ENCODE measurements around the gene DEAF1. TPM values are rescaled to one million over a fixed set of nuclear protein-coding genes. Genes with fewer than 3 reads are reported as not detected.

Gene DEAF1
- total and polyA plus RNA-seq, 2 experiments from 2014 or later: 42.6 to 47.8 TPM

DNA sequence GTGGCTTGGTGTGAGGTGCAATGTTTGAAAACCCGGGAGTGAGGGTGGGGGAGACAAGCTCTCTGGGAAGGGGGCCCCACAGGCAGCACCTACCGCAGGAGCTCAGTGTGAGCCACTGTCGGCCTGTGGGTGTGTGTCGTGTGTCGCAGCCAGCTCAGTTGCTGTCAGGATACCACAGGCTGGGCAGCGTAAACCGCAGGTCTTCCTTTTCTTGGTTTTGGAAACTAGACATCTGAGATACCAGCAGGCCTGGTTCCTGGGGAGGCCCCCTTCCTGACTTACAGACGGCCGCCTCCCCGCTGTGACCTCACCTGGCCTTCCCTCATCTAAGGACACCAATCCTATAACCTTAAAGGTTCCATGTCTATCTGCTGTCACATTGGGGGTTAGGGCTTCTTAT is 98.6 kb downstream of the DEAF1 start:
- Histone ChIP-seq H3K79me2 (replicated peaks; ENCODE audit: insufficient read depth) (peaks cover 5% of the 10 kb centered on the region; the same call in 1 of the 2 replicates), H2AFZ (no peak overlapping the region), H3K9me2 (ENCODE audit: insufficient read depth) (no peaks in the 10 kb centered on the region), H3K4me1 (ENCODE audit: insufficient read depth) (no peaks in the 10 kb centered on the region), H3K27ac (ENCODE audit: low read depth) (peak overlapping the region; percentile 55; the same call in 1 of the 2 replicates), H4K20me1 (replicated peaks; ENCODE audit: insufficient read depth) (peaks cover 24% of the 10 kb centered on the region; the same call in 1 of the 2 replicates), H3K4me2 (no peak overlapping the region), H3F3A (replicated peaks; ENCODE audit: low read depth) (peaks cover 11% of the 10 kb centered on the region; the same call in 1 of the 2 replicates), H3K27me3 (ENCODE audit: insufficient read depth) (no peaks in the 10 kb centered on the region), H3K4me3 (no peak overlapping the region), H3K36me3 (ENCODE audit: insufficient read depth) (peaks cover 25% of the 10 kb centered on the region)
- Mint-ChIP-seq H3K36me3 (ENCODE audit: low read depth) (peaks cover 71% of the 10 kb centered on the region), H3K4me1 (no peaks in the 10 kb centered on the region), H3K4me3 (no peak overlapping the region; the same call in 2 of the 3 replicates), H3K27me3 (ENCODE audit: insufficient read depth, low read depth, poor library complexity) (peaks cover 13% of the 10 kb centered on the region), H3K27ac (no peak overlapping the region), H3K9me3 (no peaks in the 10 kb centered on the region; the same call in 1 of the 3 replicates)
- no peak for ATAC-seq
- no peak for TF ChIP-seq EZH2phosphoT487 (IDR thresholded peaks at IDR 0.05; ENCODE audit: unreplicated experiment)
- no peak for TF ChIP-seq ZNF114 (CRISPR knock-in tag; IDR thresholded peaks at IDR 0.05)
- no peak for TF ChIP-seq ZNF331 (CRISPR knock-in tag; IDR thresholded peaks at IDR 0.05; ENCODE audit: low read depth)
- no peak for TF ChIP-seq NANOG (IDR thresholded peaks at IDR 0.05; ENCODE audit: borderline replicate concordance)
- TF ChIP-seq STAT1 (IDR thresholded peaks at IDR 0.05; ENCODE audit: unreplicated experiment): no peak
- TF ChIP-seq JUNB (IDR thresholded peaks at IDR 0.05; ENCODE audit: unreplicated experiment): no peak
- TF ChIP-seq CREB1 (CRISPR knock-in tag; IDR thresholded peaks at IDR 0.05; ENCODE audit: low read depth): no peak
- TF ChIP-seq POLR2AphosphoS5 (IDR thresholded peaks at IDR 0.05; ENCODE audit: low read depth): no peak
- TF ChIP-seq, protein P1, sequence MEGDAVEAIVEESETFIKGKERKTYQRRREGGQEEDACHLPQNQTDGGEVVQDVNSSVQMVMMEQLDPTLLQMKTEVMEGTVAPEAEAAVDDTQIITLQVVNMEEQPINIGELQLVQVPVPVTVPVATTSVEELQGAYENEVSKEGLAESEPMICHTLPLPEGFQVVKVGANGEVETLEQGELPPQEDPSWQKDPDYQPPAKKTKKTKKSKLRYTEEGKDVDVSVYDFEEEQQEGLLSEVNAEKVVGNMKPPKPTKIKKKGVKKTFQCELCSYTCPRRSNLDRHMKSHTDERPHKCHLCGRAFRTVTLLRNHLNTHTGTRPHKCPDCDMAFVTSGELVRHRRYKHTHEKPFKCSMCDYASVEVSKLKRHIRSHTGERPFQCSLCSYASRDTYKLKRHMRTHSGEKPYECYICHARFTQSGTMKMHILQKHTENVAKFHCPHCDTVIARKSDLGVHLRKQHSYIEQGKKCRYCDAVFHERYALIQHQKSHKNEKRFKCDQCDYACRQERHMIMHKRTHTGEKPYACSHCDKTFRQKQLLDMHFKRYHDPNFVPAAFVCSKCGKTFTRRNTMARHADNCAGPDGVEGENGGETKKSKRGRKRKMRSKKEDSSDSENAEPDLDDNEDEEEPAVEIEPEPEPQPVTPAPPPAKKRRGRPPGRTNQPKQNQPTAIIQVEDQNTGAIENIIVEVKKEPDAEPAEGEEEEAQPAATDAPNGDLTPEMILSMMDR (conservative IDR thresholded peaks at IDR 0.05; ENCODE audit: low read depth in 2 of 2): no peak
- TF ChIP-seq, protein P2, sequence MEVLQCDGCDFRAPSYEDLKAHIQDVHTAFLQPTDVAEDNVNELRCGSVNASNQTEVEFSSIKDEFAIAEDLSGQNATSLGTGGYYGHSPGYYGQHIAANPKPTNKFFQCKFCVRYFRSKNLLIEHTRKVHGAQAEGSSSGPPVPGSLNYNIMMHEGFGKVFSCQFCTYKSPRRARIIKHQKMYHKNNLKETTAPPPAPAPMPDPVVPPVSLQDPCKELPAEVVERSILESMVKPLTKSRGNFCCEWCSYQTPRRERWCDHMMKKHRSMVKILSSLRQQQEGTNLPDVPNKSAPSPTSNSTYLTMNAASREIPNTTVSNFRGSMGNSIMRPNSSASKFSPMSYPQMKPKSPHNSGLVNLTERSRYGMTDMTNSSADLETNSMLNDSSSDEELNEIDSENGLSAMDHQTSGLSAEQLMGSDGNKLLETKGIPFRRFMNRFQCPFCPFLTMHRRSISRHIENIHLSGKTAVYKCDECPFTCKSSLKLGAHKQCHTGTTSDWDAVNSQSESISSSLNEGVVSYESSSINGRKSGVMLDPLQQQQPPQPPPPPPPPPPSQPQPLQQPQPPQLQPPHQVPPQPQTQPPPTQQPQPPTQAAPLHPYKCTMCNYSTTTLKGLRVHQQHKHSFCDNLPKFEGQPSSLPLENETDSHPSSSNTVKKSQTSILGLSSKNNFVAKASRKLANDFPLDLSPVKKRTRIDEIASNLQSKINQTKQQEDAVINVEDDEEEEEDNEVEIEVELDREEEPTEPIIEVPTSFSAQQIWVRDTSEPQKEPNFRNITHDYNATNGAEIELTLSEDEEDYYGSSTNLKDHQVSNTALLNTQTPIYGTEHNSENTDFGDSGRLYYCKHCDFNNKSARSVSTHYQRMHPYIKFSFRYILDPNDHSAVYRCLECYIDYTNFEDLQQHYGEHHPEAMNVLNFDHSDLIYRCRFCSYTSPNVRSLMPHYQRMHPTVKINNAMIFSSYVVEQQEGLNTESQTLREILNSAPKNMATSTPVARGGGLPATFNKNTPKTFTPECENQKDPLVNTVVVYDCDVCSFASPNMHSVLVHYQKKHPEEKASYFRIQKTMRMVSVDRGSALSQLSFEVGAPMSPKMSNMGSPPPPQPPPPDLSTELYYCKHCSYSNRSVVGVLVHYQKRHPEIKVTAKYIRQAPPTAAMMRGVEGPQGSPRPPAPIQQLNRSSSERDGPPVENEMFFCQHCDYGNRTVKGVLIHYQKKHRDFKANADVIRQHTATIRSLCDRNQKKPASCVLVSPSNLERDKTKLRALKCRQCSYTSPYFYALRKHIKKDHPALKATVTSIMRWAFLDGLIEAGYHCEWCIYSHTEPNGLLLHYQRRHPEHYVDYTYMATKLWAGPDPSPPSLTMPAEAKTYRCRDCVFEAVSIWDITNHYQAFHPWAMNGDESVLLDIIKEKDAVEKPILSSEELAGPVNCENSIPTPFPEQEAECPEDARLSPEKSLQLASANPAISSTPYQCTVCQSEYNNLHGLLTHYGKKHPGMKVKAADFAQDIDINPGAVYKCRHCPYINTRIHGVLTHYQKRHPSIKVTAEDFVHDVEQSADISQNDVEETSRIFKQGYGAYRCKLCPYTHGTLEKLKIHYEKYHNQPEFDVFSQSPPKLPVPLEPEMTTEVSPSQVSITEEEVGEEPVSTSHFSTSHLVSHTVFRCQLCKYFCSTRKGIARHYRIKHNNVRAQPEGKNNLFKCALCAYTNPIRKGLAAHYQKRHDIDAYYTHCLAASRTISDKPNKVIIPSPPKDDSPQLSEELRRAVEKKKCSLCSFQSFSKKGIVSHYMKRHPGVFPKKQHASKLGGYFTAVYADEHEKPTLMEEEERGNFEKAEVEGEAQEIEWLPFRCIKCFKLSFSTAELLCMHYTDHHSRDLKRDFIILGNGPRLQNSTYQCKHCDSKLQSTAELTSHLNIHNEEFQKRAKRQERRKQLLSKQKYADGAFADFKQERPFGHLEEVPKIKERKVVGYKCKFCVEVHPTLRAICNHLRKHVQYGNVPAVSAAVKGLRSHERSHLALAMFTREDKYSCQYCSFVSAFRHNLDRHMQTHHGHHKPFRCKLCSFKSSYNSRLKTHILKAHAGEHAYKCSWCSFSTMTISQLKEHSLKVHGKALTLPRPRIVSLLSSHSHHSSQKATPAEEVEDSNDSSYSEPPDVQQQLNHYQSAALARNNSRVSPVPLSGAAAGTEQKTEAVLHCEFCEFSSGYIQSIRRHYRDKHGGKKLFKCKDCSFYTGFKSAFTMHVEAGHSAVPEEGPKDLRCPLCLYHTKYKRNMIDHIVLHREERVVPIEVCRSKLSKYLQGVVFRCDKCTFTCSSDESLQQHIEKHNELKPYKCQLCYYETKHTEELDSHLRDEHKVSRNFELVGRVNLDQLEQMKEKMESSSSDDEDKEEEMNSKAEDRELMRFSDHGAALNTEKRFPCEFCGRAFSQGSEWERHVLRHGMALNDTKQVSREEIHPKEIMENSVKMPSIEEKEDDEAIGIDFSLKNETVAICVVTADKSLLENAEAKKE (CRISPR knock-in tag; IDR thresholded peaks at IDR 0.05): no peak
- TF ChIP-seq, protein P3, sequence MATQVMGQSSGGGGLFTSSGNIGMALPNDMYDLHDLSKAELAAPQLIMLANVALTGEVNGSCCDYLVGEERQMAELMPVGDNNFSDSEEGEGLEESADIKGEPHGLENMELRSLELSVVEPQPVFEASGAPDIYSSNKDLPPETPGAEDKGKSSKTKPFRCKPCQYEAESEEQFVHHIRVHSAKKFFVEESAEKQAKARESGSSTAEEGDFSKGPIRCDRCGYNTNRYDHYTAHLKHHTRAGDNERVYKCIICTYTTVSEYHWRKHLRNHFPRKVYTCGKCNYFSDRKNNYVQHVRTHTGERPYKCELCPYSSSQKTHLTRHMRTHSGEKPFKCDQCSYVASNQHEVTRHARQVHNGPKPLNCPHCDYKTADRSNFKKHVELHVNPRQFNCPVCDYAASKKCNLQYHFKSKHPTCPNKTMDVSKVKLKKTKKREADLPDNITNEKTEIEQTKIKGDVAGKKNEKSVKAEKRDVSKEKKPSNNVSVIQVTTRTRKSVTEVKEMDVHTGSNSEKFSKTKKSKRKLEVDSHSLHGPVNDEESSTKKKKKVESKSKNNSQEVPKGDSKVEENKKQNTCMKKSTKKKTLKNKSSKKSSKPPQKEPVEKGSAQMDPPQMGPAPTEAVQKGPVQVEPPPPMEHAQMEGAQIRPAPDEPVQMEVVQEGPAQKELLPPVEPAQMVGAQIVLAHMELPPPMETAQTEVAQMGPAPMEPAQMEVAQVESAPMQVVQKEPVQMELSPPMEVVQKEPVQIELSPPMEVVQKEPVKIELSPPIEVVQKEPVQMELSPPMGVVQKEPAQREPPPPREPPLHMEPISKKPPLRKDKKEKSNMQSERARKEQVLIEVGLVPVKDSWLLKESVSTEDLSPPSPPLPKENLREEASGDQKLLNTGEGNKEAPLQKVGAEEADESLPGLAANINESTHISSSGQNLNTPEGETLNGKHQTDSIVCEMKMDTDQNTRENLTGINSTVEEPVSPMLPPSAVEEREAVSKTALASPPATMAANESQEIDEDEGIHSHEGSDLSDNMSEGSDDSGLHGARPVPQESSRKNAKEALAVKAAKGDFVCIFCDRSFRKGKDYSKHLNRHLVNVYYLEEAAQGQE (IDR thresholded peaks at IDR 0.05; ENCODE audit: unreplicated experiment): no peak
- TF ChIP-seq EZH2 (IDR thresholded peaks at IDR 0.05; ENCODE audit: low read depth, unreplicated experiment): no peak
- TF ChIP-seq, protein P4, sequence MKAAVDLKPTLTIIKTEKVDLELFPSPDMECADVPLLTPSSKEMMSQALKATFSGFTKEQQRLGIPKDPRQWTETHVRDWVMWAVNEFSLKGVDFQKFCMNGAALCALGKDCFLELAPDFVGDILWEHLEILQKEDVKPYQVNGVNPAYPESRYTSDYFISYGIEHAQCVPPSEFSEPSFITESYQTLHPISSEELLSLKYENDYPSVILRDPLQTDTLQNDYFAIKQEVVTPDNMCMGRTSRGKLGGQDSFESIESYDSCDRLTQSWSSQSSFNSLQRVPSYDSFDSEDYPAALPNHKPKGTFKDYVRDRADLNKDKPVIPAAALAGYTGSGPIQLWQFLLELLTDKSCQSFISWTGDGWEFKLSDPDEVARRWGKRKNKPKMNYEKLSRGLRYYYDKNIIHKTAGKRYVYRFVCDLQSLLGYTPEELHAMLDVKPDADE (IDR thresholded peaks at IDR 0.05): no peak
- DNase-seq (ENCODE audit: low spot score): no peak

All from GM23338 (cell line).